HG02642 (cell line): ENCODE results near the gene VTN.

Experiments used
- ATAC-seq: cut with Tn5 transposase; IDR thresholded peaks from one replicate; pipeline ENCODE4 v1.9.1; 2021; ENCODE audit warnings: mild to moderate bottlenecking; ENCODE audit not compliant: unreplicated experiment, poor library complexity

The VTN gene

DNA sequence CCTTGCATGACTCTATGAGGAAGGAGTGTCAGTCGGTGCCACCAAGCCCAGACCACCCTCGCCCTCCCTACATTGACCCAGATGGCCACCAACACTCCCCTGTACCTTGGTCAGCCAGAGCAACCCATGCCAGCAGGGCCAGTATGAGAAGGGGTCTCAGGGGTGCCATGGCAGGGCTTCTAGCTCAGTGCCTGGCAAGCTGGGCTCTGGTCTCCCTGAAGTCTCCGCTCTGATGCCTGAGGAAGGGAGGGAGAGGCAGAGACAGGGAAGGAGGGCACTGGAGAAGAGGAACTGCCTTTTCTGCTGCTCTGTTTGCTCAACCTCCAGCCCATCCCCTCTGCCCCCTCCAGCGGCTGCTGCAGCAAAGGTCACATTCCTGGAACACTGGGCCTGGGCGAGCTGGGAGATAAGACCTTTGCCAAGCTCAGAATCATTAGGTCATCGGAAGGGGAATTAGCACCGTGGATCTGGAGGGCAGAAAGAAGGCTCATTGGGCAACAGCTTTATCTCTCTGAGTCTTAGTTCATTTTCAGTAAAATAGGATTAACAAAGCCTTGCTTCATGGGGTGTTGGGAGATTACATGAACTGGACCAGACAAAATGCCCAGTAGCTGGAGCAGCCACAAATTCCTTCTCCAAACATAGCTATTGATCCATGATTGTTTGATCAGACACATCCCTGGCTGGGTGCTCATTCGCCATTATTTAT is at the start of gene VTN:
Gene VTN (minus strand): TSS at position 273 of the 709 bp plus-strand sequence. CDS start 104 bp downstream, at position 169.
- no peak for ATAC-seq

GRCh38 chr17:28416703-28417311 is 46.7 kb upstream of the VTN start:
- ATAC-seq = peak; percentile 46

DNA sequence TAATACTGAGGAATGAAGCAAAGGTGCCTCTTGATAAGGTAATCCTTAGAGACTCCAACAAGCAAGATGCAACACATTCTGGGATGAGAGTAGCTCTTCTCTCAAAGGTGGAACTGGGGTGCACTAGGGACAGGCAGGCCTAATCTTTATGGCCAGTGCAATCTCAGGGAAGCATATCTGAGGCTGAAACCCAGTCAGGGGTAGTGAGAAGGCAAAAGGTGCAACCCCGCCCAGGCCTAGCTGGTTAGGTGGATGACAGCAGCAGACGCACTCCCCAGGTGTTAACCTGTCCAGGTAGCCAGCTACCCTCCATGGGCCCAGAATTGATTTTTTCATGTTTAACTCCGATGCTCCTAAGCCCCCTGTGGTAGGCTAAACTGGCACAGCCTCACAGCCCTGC is 45.8 kb upstream of the VTN start:
- no peak for ATAC-seq

- ATAC-seq = no peak
Measured at GRCh38 chr17:28413804-28414203, 43.7 kb upstream of the VTN start.

DNA sequence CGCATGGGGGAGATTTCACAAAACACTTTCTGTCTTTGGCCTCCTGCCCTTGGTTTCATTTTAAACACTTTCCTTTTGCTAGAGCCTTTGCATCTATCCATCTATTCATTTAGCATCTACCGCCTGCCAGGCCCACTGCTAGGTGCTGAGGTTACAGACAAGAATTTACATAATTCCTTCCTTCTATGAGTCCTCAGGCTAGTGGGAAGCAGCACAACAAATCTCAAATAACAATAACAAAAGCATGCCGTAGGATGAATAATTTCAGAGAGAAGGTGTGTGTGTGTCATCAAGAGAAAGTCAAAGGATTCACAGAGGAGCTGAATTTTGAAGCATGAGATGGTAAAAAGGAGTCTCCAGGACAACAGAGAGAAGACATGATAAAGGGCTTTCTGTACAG is 42.0 kb upstream of the VTN start:
- no peak for ATAC-seq

DNA sequence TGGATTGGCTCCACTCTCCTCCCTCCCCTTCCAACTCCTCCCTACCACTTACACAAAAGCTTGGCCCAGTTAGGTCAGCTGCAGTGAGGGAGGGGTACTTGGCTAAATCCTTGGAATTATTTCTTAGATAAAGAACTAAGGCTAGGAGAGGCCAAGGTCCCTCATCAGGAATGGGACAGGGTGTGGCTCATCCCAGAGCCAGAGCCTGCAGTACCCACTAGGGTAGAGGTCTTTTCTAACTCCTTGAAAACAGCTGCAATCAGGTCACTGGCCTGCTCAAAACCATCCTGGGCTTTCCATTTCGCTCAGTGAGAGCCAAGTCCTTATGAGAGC is 37.8 kb upstream of the VTN start:
- ATAC-seq = no peak

DNA sequence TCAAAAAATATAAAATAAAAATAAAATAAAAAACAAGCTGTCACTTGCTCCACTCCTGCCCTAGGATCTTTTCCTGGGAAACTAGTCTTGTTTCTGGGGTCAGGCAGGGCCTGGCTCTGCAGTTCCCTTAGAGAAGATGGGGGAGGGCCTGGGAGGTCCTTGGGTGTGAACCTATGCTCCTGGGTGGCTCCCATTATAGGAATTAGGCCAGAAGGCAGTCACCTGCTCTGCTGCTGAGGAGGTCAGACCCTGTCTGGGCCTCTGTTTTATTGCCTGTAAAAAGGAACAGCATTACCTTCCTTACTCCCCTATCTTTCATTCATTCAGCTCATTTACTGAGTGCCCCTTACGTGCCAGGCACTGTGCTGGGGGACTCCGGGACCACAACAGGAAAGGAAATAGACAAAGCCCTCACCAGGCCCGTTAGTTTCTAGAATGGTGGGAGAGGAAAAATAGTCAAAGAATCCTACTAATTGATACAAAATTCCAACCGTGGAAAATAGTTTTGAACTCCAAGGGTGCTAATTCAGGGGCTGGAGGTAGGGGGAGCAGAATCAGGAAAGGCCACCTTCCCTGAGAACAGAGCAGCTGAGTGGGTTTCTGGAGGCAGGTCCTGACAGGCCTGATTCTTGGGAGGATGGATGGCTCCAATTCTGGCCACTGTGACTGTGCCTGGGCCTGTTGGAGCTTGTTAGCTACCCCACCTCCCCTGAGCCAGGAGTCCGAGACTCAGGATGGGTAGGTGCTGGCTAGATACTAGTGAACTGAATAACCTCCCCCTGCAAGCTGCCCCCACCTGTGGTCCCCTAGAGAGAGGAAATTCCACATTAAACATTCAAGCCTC is 37.2 kb upstream of the VTN start:
- no peak for ATAC-seq

DNA sequence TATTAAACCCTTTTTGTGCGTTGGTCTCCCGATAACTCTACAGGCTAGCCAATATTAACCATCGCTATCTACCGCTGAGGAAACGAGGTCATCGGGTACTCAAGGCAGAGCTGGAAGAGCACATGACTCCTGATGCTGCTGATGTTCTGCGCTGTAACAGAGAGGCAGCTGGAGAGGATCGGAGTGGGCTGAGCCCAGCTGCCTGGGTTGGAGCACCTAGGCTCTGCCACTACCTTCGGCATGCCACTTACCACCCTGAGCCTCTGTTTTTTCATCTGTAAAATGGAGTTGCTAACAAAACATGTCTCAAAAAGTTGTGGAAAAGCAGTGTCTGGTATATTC is 36.3 kb upstream of the VTN start:
- ATAC-seq = no peak

DNA sequence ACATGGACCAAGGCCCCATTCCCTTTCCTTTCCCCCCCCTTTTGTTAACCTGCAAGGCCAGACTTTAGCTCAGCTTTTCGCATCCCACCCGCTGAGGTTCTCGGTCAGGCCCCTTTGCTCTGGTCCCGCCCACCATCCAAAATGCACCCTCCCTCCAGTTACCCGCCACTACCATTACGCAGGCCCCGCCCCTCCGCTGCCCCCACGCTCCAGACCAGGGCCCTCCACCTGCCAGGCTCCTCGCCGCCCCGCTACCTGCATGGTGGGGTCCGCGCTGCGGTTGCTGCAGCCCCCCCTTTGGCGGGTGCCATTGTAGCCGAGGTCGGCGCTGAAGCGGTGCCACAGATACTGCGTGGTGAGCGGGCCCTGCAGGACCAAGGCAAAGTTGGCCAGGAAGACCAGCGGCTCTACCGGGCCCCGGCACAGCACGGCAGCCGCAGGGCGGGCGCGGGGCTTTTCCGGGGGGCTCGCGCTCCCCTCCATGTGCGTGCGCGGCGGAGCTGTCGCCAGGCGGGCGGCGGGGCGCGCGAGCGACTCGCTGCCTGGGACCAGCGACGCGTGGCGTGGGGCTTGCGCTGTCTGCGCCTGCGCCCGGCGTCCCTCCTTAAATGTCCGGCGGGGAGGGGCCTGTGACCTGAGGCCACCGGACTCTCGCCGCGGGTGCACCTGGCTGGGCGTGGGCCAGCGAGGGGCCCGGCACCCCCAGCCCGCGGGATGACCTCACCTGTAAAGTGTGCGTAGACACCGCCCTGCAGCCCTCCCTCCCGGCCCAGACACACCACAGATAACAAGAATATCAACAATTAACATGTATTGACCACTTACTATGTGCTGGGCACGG is 35.7 kb upstream of the VTN start, which contains the start of gene SLC46A1:
Gene SLC46A1 (minus strand): TSS at position 581 of the 841 bp plus-strand sequence. CDS start 98 bp downstream, at position 483.
- ATAC-seq = peak; percentile 81

DNA sequence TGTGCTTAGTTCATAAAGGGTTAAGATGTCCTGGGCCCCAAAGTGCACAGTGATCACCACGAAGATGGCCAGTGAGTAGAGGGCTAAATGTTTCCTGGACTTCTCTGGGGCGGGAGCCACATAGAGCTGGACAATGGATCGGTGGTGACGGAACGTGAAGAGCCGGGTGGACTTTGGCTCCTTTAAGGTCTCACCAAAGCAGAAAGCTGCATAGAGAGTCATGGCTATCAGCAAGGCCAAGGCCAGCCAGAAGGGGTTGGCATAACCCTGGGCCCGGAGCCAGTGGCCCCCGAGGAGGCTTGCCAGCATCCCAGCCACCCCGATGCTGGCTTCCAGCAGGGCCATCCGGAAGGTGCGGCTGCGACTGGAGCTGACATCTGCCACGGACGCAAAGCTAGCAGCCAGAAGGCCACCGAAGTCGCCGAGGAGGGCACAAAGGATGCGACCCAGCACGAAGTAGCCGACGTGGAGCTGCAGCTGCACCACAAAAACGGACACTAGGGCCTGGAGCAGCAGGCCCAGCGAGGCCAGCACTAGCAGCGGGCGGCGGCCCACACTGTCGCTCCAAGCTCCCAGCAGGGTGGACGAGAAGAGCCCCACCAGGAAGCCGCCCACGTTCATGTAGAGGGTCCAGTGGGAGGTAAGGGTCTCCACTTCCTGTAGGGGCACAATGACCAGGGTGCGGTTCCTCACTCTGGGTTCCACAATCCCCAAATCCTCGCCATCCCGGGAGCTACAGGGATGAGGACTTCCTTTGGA is 34.9 kb upstream of the VTN start:
- ATAC-seq = no peak

DNA sequence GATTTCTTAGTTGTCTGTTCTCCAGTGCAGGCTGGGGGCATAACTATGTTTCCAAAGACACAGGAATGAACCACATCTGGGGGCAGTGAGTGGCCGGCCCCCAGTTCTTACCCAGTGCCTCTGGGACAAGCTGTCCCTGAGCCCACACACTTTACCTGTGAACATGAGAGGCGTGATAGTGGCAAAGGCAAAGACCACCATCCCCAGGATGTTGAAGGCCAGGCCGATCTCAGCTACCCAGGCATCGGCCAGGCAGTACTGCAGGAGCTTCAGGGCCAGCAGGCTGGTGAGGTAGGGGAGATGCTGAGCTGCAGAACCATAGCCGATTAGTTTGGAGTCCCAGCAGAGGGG is 34.3 kb upstream of the VTN start:
- no peak for ATAC-seq

DNA sequence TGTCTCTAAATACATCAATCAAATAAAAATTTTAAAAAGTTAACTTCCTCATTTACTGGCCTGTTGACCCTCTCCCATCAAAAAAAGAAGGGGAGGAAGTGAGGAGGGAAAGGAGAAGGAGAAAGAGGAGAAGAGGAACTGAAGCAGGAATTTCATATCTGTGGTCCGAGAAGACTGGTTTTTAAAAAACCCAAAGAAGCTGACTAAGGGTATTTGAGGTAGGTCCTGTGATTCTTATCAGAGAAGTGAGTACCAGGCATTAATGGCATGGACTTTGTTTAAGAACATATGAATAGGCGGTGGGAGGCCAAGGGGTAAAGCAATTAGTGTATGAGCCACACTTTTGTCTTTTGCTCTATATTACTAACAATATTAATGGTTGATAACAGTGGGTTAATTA is 33.9 kb upstream of the VTN start:
- ATAC-seq = no peak

GRCh38 chr17:28402844-28403243 is 32.7 kb upstream of the VTN start:
- ATAC-seq = no peak

- ATAC-seq = no peak
Measured at GRCh38 chr17:28402224-28402630, 32.1 kb upstream of the VTN start.

DNA sequence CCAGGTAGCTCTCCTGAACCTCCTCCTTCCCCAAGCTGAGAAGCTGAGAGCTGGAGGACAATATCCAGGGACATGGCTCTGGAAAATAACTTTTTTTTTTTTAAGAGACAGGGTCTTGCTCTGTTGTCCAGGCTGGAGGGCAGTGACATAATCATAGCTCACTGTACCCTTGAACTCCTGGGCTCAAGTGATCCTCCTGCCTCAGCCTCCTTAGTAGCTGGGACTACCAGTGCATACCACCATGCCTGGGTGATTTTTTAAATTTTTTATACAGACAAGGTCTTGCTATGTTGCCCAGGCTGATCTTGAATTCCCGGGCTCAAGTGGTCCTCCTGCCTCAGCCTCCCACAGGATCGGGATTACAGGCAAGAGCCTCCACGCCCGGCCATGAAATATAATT is 29.7 kb upstream of the VTN start:
- no peak for ATAC-seq

GRCh38 chr17:28398280-28398981 is 28.3 kb upstream of the VTN start:
- ATAC-seq = no peak

- no peak for ATAC-seq
Measured at GRCh38 chr17:28397687-28398279, 27.7 kb upstream of the VTN start.

DNA sequence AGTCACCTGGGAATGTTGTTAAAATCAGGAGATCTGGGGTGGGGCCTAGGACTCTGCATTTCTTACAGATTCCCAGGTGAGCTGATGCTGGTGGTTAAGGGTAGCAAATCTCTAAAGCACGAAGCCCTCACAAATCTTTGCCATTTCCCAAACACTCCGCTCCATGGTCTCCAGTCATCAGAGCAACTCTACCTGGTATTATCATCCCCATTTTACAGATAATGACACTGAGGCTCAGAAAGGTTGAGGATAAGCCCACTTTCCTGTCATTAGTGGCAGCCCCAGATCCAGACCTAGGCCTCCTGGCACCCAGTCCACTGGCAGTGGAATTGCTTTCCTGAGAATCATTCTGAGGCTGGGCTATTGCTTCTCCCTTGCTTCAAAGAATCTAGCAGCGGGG is 27.2 kb upstream of the VTN start:
- no peak for ATAC-seq

GRCh38 chr17:28396635-28397239 is 26.6 kb upstream of the VTN start:
- ATAC-seq = no peak
